HG02852 (cell line): ENCODE results near the gene RASL10B.
"Not testable (repeated sequence)": the region's sequence is repeated elsewhere in the genome, so short reads cannot be mapped to it uniquely, and the experiment has no call there.

Source experiments
- ATAC-seq: cut with Tn5 transposase; IDR thresholded peaks from one replicate; pipeline ENCODE4 v1.9.1; 2021; ENCODE audit warnings: mild to moderate bottlenecking, moderate library complexity; ENCODE audit not compliant: unreplicated experiment

The RASL10B gene

DNA sequence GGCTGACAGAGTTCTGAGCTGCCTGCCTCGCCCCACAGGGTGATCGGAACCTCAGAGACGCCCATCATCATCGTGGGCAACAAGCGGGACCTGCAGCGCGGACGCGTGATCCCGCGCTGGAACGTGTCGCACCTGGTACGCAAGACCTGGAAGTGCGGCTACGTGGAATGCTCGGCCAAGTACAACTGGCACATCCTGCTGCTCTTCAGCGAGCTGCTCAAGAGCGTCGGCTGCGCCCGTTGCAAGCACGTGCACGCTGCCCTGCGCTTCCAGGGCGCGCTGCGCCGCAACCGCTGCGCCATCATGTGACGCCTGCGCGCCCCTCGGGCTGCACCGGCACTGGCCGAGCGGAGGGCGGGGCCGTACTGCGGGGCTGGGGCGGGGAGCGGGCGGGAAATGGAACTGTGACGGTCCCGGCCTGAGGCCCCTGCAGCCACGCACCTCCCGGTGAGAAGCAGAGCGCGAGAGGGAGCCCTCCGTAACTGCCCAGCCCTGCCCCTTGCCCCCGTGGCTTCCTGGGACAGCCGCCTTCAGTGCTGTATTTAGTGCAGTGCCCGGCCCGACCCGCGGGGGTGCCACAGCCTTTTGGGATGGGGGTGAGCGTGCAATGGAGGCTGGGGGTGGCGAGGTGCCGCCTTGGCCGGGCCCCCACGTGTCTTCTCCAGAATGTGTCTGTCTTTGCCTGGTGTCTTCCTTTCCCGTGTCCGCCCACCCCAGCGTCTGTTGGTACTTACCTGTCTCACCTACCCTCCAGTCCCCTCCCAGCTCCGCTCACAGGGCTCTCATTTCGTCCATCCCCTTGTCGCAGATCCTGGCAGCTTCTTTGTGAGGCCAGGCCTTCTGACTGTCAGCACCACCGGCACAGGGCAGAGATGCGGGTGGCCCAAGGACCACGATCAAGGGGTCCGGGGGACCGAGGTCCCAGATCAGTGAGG lies 9.8 kb downstream of the RASL10B start:
- no peak for ATAC-seq

DNA sequence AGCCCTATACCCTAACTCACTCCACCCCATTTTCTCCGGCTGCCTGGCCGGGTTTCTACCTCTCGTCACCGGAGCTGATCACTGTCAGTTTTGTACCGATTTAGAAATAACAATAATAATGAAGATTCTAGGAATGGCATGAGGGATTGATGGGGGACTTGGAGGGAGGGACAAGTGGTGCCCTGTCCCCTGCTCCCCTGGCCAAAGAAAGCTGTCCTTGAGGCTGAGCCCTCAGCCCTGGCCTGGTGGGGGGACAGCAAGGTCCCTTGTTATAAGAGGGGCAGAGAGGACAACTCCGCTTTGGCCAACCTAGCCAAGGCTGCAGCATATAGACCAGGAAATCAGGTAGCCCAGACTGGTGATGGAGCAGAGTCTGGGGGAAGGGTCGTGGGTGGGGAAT lies 11.1 kb downstream of the RASL10B start:
- ATAC-seq = no peak

DNA sequence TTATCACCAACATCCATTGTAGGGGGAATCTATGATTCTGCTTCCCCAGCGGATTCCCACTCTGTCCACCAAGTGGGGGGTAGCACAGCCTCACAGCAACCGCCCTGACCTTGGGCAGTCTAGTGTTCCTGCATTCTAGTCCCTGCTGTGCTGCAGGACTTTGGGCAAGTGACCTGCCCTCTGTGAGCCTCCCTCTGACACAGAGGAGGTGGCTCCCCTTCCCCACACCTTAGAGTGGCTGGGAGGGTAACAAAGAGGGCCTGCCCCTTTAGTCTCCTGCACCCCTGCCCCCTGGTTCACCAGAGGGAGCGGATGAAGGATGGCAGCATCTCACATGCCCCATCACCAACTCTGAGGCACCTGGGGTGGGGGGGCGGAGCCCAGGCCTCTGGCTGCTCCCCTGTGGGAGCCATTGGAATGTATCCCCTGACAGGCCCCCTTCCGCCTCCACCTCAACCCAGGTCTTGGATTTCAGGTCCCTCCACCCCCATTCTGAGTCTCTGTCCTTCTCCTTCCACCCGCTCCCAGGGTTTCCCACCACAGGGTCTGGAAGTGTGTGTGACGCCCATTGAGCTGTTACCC lies 11.5 kb downstream of the RASL10B start:
- no peak for ATAC-seq

DNA sequence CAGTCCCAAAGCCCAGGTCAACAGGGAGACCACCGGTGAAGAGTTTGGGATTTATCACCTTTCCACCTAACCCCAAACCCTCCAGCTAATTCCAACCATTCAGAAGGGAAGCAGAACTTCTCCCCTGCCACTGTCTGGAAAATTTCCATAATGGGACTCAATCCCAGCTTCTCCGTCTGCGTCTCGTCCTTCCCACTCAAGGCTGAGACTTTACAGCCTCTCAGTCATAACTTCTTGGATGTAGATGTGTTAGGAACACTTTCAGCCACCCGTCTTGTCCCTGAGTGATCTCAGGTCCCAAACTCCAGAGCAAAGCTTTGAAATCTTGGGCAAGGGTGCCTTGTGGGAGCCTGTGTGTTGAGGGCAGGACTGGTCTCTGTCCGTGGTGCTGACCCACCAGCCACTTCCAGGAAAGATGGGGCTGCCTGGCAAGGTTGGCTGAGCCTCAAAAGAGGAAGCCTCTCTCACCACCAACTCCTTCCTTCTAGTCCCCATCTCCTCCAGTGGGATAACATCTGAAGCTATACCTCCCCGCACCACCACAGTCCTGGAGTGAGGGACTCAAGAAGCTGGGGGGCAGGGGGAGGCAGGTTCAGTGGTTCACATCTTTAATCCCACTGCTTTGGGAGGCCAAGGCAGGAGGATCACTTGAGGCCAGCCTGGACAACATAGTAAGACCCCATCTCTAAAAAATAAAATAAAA lies 12.3 kb downstream of the RASL10B start:
- no peak for ATAC-seq

DNA sequence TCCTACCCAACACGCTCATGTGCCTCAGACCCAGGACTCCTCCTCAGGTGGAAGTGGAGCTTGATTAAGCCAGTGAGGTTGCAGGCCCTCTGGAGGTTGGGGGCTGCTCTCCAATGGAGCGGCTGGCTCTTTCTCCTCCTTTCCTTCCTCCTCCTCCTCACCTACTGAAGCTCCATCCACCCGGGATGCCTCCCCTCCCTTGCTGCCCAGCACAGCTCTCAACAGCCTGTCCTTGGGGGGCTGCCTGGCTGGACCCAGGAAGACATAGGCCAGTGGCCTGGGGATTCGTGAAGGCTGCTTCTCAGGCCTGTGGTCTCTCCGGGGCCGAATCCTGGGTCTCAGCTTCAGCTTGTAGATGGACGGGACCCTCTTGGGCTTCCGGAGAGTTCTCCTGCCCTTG lies 13.4 kb downstream of the RASL10B start:
- ATAC-seq = no peak

DNA sequence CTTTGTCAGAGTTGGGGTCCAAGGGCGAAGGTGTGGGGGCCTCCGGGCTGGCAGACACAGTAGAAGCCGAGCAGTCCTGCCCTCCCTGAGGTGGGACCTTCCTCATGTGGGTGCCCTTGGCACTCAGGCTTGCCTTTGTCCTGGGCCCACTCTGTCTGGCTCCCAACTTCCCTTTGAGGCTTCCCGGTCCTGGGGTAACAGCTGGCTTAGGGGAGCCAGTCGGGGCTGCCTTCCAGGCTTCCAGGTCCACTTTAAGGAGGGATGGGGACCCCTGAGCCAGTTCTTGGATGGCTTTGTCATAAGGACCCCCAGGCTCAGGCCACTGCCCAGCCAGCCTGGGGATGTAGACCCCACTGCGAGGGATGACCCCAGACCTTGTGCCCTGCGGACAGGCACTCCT lies 13.8 kb downstream of the RASL10B start:
- no peak for ATAC-seq

DNA sequence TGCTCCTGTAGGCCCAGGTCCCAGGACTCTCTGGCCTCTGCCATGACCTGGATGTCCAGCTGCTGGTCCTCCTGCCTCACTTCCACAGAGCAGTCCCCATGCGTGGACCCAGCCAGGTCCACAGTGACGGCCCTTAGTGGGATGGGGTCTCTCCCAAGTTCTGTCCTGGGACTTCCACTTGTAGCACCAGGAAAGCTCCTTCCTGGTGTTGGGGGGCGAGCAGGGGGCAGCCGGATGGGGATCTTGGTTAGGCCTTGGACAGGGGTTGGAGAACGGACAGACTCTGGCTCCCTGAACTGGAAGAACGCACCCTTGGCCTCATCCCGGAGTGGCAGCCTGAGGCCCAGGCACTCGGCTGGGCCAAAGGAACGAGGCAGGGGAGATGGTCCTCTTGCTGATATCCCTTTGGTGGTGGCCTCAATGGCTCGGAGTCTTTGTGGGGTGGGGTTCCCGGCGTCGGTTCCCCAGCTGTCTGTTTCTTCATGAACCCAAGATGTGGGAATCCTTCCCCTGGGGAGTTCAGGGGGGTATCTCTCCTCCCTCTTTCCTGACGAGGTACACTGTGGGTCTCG lies 14.4 kb downstream of the RASL10B start:
- no peak for ATAC-seq

DNA sequence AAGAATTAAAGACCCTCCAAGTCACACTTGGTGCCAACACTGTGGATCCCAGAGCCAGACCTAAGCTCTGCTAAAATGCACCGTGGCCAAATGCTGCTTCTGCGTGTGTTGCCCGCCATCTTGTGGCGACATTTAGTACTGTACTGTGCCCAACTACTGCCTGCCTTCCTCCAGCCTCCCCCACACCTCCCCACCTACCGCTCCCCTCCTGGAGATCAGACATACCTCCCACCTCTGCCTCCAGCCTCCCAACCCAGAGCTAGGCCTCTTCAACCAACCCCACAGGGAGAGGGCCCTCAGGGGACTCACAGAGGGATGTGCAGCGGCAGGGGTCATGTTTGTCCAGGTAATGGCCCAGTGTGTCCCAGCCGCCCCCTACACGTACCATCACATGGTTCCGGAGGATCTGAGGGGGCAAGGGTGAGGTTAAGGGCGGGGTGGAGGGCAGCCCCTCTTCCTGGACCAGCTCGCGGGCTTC lies 16.1 kb downstream of the RASL10B start:
- no peak for ATAC-seq

DNA sequence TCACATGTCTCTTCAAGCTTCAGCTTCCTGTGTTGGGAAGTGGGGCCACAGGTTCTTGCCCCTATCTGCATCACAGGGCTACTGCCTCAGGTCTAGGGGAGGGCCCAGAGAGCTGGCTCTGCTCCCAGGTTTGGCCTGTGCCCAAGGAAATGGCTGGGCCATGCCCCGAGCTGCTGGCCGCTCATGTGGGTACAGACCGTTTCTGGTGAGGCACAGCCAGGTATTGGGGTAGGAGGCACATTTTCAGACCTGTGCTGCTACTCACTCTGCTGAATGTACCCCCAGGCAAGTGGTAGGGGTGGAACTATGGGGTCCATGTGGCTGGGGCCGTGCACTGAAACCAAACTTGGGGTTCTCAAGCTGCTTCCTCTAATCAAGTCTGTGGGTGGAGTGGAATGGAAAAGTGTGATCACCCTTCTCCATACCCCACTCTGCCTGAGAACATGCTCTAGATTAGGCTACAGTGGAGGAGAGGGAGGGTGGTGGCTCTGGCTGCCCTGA lies 17.0 kb downstream of the RASL10B start:
- no peak for ATAC-seq

DNA sequence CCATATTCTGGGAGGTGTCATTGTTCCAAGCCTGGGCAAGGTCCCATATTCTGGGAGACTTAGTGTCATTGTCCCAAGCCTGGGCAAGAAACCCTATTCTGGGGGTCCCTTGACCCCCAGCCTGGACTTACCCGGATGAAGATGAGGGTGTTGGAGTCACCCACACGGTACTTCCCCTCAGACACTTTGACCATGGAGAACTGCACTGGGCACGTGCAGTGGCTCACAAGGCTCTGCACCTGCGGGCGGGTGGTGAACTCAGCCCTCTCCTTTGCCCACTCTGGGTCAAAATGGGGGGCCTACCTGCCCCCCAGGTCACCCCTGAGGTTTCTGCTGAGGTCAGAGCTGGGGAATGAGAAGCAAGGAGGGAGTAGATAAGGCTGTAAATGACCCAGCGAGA lies 17.5 kb downstream of the RASL10B start:
- ATAC-seq = no peak

DNA sequence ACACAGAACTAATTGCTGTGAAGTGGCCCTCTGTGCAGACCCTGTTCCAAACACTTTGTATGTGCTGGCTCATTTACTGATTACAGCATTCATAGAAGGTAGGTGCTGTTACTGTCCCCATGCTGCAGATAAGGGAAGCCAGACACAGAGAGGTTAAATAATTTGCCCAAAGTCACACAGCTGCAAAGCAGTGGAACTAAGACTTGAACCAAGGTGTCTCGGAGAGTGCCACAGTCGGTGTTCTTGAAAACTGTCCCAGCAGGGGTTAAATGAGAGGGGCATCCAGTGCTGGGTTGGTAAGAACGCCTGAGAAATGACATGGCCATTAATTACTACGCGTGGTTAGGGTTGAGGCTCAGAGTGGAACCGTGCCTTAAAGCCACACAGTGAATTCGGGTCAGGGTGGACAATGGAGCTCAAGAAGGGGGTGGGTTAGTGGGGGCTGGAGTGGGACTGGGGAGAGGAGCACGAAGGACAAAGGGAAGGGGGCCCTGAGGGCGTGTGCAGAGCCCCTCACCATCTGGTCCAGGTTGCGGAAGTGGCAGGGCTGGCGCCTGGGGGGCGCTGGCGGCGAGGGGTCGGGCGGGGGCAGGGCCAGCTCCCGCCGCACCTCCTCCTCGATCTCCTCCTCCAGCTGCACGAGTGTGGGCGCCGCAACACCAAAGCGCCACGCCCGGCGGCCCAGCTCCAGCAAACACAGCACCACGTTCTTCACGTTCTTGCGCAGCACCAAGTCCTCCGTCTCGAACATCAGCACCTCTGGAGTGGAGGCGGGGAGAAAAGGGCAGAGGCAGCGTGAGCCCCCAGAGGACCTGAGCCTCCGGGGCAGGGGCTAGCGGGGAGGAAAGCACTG lies 18.3 kb downstream of the RASL10B start:
- ATAC-seq = no peak

DNA sequence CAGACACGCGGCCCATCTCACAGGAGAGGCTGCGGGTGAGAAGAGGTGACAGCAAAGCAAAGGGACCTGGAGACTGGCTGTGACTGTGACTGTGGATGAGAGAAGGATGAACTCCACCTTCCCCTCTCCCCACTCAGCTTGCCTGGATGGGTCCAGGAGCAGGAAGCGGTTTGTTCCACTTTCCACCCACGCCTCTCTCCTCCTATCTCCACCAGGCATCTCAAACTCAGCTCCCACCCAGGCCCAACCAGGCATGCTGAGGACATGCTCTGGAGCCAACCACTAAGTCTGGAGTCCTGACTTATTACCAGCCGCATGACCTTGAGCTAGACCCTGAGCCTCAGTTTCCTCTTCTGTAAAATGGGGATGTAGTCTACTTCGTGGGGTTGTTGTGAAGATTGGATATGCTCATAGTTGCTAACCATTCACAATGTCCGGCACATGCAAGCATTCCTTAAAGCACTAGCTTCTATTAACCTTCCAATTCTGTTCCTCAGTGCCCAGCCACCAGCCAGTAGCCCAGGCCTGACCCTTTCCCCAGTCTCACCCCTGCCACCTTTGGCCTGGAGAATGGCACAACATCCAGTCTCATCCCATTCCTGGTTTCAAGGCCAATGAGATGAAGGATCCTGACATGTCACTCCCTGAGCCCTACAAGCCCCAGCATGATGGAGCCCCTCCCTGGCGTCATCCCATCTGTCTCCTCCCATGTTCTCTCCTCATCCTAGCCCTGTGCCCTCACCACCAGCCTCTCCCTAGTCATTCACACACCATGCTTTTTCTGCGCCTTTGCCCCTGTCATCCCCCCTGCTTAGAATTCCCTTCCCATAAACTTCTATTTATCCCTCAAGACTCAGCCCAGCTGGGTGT lies 19.3 kb downstream of the RASL10B start:
- no peak for ATAC-seq

DNA sequence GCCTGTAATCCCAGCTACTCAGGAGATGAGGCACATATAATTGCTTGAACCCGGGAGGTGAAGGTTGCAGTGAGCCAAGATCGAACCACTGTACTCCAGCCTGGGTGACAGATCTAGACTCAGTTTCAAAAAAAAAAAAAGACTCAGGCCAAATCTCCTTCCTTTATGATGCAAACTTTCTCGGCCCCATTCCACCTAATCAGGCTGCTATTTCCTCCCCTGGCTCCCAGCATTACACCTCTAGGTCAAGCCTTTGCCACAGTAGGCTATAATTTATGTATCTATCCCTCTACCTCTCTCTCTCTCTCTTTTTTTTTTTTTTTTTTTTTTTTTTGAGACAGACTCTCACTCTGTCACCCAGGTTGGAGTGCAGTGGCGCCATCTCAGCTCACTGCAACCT lies 20.1 kb downstream of the RASL10B start:
- ATAC-seq = not testable (repeated sequence)

DNA sequence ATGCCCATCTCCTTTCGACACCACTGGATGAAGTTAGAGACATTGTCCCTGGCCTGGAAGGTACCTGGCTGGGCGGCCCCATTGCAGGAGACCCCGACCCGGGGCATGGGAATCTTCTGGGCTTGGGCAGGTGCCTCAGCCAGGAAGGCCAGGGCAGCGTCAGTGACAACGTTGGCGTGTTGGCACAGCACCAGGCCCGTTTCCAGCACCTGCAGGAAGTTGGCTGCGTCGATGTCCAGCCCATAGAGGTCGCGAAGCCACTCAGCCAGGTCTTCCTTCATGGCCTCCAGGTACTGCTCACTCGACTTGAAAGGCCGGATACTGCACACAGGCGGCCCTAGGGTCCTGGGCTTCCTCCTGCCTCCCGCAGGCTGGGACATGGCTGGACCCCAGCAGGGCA lies 21.0 kb downstream of the RASL10B start:
- ATAC-seq = no peak

DNA sequence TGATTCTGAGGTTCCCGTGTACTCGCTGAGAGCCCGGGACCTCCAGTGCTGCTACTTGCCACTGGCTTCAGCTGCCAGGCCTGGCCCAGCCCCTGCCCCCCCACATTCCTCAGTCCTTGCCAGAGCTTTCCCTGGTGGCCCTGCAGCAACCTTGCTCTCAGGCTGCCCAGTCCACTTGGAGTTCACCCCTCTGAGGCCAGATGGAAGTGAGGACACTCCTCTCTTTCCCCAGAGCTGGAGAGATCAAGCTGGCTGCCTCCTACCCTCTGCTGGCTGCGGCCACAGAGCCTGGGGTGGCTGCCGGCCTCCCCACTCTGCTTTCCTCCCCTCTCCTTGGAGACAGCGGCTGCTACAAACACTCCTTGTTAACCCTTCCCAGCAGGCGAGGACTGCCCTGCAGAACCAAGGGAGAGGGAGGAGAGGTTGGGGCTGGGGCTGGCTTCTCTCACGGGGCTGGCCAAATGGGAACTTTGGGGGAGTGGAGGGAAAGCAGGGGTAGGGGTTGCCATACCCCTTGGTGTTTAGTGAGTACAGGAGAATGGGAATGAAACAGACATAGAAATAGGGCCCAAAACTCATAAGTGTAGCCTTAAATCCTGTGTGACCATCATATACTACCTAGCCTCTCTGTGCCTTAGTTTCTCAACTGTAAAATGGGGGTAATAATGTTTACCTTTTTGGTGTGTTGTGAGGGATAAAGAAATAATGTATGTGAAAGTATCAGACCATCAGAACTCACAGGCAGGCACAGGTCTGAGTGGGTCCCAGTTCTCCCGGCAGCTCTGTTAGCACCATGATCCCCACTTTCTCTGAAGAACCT lies 21.7 kb downstream of the RASL10B start, which contains the start of gene GAS2L2:
Gene GAS2L2 (minus strand): TSS at position 295 of the 820 bp plus-strand sequence. CDS start 389 bp downstream, outside the sequence.
- ATAC-seq = no peak

DNA sequence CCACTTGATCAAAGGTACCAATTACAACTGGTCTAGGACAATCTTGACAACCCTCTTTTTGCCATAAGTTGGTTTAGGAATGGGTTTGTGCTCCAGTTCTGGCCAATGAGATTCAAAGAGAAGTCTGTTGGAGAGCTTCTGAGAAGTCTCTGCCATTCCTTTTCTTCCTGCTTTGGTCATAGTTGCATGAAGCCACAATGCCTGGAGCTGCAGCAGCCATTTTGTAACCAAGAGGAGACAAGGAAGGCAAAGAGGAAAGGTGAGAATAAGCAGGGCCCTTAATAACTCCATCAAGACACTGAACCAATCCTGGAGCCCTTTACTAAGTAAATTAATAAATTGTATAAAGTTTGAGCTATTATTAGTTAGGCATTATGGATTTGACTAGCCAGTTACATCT lies 25.8 kb downstream of the RASL10B start:
- no peak for ATAC-seq

DNA sequence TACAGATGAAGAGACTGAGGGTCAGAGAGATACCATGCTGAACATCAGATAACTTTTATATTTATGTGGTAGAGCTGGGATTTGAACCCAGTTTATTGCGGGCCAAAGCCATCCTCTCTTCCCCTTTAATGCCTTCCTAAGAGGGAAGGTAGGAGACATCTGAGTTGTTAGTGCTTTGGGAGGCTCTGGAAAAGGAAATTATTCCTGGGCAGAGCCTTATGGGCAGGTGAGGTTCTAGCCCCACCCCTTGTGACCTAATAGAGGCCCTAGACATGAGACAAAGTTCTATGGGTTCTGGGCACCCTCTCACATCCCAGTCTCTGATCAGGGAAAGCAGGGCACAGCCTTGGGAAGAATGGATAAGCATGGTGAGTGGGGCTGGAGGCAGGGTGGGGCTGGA lies 29.1 kb downstream of the RASL10B start, which contains the start of gene C17orf50:
Gene C17orf50 (plus strand): TSS at position 301 of the 400 bp plus-strand sequence. CDS start 55 bp downstream, at position 356.
- no peak for ATAC-seq

DNA sequence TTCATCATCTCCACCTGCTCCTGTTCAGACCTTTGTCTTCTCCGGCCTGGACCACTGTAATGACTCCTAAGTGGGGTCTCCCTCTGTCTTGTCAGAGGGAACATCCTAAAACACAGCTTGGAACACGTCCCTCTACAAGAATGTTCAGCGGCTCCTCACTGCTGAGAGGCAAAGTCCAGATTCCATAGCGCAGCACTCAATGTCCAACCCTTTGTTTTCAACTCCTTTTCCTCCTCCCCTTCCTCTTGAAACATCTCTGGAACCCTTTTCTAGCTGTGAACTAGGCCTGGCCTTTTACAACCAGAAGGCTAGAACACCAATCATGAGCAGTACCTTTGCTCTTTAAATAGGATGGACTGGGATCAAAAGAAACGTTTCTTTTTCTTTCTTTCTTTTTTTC lies 30.2 kb downstream of the RASL10B start:
- no peak for ATAC-seq
